ENCODE data around the gene GCLC. TPM values are rescaled to one million over a fixed set of nuclear protein-coding genes. Genes with fewer than 3 reads are reported as not detected.
"Not testable (repeated sequence)": the region's sequence is repeated elsewhere in the genome, so short reads cannot be mapped to it uniquely, and the experiment has no call there.

Gene GCLC
- total RNA-seq, 1 experiment from 2014 or later, result 47.1 TPM

DNA sequence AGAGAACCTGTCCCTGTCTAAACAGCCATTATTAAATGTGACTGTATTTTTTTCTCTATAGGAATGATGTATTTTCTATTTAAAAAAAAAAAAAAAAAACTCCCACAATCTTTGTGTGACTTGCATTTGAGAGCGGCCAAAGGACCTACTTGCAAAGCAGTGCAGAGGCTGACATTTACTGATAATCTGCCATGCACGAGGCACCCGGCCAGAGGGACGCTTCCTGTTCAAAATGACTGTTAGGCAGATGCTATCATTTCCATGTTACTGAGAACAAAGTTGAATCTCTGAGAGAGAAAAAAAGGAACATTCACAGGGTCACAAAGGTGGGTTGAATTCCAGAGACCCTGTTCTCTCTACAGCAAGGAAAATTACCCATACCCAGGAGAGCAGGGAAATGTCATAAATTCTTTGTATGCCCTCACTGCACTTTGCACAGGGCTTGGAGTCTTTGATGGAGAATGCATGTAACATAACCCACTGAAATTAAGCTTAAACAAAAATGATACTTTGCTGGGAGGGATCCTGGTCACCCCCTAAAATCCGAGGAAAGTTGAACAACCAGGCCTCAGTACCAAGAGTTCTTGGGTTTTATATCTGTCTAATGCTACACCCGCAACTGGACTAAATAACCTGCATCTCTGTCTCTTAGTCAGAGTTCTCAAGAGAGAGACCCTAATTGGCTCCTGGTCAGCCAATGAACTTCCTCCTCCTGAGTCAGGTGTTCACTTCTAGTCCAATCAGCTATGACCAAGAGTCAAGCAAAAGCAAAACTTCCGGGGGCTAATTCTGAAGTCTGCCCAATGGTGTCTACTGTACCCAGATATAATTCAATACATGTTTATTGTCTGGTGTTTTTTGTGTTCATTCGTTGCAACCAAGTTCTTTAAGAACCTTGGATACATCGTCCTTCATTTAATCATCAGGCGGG lies 61.2 kb downstream of the GCLC start:
- DNase-seq (ENCODE audit: low spot score), result no peak
- H3K4me3 Mint-ChIP-seq, result no peak overlapping the region
- no peak for ATAC-seq
- ChIA-PET CTCF (interaction anchor here (0.6 to 2.8 kb wide), 23 partner anchors 10 to 490 kb away, joined by 3 to 50 read pairs (median 3); no protein-coding TSS in a partner anchor), POLR2A (no interaction called here)
- no peaks in the 10 kb centered on the region for H3K4me1 Mint-ChIP-seq
- H3K9me3 Mint-ChIP-seq, result no peaks in the 10 kb centered on the region
- H3K36me3 Mint-ChIP-seq, result no peaks in the 10 kb centered on the region
- no peak for TF ChIP-seq ZNF219 (CRISPR knock-in tag; IDR thresholded peaks at IDR 0.05; ENCODE audit: borderline replicate concordance)
- no peak for TF ChIP-seq JUN (CRISPR knock-in tag; IDR thresholded peaks at IDR 0.05)
- no peaks in the 10 kb centered on the region for H3K27me3 Mint-ChIP-seq (ENCODE audit: low read depth)
- H3K27ac Mint-ChIP-seq, result no peak overlapping the region

DNA sequence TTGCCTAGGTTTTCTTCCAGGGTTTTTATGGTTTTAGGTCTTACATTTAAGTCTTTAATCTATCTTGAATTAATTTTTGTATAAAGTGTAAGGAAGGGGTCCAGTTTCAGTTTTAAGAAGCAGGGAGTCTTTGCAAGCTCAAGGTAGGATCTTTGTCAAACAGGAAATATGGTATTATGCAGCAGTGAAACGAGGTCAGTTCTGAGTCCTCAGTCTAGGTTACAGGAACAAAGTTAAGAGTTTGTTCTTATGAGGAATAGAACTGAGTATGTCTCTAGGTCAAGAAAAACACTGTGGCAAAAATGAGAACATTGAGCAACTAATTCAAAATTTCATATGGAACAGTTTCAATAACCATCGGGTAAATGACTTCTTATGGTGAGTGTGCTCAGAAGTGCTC lies 63.6 kb downstream of the GCLC start:
- Mint-ChIP-seq H3K27ac (no peak overlapping the region), H3K4me1 (no peaks in the 10 kb centered on the region), H3K4me3 (no peak overlapping the region), H3K9me3 (no peaks in the 10 kb centered on the region), H3K27me3 (ENCODE audit: low read depth) (no peaks in the 10 kb centered on the region), H3K36me3 (no peaks in the 10 kb centered on the region)
- ATAC-seq, result no peak
- no peak for TF ChIP-seq EMX1 (CRISPR knock-in tag; IDR thresholded peaks at IDR 0.05)
- TF ChIP-seq, protein P1, sequence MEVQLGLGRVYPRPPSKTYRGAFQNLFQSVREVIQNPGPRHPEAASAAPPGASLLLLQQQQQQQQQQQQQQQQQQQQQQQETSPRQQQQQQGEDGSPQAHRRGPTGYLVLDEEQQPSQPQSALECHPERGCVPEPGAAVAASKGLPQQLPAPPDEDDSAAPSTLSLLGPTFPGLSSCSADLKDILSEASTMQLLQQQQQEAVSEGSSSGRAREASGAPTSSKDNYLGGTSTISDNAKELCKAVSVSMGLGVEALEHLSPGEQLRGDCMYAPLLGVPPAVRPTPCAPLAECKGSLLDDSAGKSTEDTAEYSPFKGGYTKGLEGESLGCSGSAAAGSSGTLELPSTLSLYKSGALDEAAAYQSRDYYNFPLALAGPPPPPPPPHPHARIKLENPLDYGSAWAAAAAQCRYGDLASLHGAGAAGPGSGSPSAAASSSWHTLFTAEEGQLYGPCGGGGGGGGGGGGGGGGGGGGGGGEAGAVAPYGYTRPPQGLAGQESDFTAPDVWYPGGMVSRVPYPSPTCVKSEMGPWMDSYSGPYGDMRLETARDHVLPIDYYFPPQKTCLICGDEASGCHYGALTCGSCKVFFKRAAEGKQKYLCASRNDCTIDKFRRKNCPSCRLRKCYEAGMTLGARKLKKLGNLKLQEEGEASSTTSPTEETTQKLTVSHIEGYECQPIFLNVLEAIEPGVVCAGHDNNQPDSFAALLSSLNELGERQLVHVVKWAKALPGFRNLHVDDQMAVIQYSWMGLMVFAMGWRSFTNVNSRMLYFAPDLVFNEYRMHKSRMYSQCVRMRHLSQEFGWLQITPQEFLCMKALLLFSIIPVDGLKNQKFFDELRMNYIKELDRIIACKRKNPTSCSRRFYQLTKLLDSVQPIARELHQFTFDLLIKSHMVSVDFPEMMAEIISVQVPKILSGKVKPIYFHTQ (CRISPR knock-in tag; IDR thresholded peaks at IDR 0.05), result no peak
- TF ChIP-seq, protein P2, sequence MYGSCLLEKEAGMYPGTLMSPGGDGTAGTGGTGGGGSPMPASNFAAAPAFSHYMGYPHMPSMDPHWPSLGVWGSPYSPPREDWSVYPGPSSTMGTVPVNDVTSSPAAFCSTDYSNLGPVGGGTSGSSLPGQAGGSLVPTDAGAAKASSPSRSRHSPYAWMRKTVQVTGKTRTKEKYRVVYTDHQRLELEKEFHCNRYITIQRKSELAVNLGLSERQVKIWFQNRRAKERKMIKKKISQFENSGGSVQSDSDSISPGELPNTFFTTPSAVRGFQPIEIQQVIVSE (CRISPR knock-in tag; IDR thresholded peaks at IDR 0.05; ENCODE audit: borderline replicate concordance), result no peak
- TF ChIP-seq, protein P3, sequence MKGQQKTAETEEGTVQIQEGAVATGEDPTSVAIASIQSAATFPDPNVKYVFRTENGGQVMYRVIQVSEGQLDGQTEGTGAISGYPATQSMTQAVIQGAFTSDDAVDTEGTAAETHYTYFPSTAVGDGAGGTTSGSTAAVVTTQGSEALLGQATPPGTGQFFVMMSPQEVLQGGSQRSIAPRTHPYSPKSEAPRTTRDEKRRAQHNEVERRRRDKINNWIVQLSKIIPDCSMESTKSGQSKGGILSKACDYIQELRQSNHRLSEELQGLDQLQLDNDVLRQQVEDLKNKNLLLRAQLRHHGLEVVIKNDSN (CRISPR knock-in tag; IDR thresholded peaks at IDR 0.05), result no peak
- TF ChIP-seq, protein P4, sequence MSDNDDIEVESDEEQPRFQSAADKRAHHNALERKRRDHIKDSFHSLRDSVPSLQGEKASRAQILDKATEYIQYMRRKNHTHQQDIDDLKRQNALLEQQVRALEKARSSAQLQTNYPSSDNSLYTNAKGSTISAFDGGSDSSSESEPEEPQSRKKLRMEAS (CRISPR knock-in tag; IDR thresholded peaks at IDR 0.05), result no peak
- TF ChIP-seq, protein P5, sequence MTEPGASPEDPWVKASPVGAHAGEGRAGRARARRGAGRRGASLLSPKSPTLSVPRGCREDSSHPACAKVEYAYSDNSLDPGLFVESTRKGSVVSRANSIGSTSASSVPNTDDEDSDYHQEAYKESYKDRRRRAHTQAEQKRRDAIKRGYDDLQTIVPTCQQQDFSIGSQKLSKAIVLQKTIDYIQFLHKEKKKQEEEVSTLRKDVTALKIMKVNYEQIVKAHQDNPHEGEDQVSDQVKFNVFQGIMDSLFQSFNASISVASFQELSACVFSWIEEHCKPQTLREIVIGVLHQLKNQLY (CRISPR knock-in tag; IDR thresholded peaks at IDR 0.05), result no peak
- TF ChIP-seq, protein P6, sequence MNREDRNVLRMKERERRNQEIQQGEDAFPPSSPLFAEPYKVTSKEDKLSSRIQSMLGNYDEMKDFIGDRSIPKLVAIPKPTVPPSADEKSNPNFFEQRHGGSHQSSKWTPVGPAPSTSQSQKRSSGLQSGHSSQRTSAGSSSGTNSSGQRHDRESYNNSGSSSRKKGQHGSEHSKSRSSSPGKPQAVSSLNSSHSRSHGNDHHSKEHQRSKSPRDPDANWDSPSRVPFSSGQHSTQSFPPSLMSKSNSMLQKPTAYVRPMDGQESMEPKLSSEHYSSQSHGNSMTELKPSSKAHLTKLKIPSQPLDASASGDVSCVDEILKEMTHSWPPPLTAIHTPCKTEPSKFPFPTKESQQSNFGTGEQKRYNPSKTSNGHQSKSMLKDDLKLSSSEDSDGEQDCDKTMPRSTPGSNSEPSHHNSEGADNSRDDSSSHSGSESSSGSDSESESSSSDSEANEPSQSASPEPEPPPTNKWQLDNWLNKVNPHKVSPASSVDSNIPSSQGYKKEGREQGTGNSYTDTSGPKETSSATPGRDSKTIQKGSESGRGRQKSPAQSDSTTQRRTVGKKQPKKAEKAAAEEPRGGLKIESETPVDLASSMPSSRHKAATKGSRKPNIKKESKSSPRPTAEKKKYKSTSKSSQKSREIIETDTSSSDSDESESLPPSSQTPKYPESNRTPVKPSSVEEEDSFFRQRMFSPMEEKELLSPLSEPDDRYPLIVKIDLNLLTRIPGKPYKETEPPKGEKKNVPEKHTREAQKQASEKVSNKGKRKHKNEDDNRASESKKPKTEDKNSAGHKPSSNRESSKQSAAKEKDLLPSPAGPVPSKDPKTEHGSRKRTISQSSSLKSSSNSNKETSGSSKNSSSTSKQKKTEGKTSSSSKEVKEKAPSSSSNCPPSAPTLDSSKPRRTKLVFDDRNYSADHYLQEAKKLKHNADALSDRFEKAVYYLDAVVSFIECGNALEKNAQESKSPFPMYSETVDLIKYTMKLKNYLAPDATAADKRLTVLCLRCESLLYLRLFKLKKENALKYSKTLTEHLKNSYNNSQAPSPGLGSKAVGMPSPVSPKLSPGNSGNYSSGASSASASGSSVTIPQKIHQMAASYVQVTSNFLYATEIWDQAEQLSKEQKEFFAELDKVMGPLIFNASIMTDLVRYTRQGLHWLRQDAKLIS (CRISPR knock-in tag; IDR thresholded peaks at IDR 0.05; ENCODE audit: borderline replicate concordance), result no peak
- no peak for DNase-seq (ENCODE audit: low spot score)
- ChIA-PET CTCF (no interaction called here), POLR2A (no interaction called here)

DNA sequence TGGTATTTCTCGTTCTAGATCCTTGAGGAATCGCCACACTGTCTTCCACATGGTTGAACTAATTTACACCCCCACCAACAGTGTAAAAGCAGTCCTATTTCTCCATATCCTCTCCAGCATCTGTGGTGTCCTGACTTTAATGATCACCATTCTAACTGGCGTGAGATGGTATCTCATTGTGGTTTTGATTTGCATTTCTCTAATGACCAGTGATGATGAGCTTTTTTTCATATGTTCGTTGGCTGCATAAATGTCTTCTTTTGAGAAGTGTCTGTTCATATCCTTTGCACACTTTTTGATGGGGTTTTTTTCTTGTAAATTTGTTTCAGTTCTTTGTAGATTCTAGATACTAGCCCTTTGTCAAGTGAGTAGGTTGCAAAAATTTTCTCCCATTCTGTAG lies 64.1 kb downstream of the GCLC start:
- ATAC-seq; H3K27me3 Mint-ChIP-seq (ENCODE audit: low read depth); H3K9me3 Mint-ChIP-seq; POLR2A ChIA-PET; H3K36me3 Mint-ChIP-seq; CTCF ChIA-PET; DNase-seq (ENCODE audit: low spot score); H3K4me3 Mint-ChIP-seq; H3K4me1 Mint-ChIP-seq; H3K27ac Mint-ChIP-seq: not testable (repeated sequence)

All from WTC11 (cell line).